GM12878 (cell line): ENCODE data around the gene SSMEM1.

Experiments
- ATF7 ChIP-seq: fragments of 450-650 bp; IDR thresholded peaks from 2 replicates; pipeline ENCODE4 v1.6.1; 2016; ENCODE audit warnings: low read depth, mild to moderate bottlenecking
- CEBPZ ChIP-seq: fragments of 150-350 bp; IDR thresholded peaks from 2 replicates; pipeline ENCODE4 v1.6.1; 2016; ENCODE audit warnings: low read depth, low read length
- CREB1 ChIP-seq: IDR thresholded peaks from 2 replicates; pipeline ENCODE4 v1.6.1; 2012; ENCODE audit warnings: low read depth, mild to moderate bottlenecking, inconsistent platforms
- CTCF ChIP-seq, 3 experiments: IDR thresholded peaks in 2 of 3; conservative IDR thresholded peaks in 1 of 3; 2 replicates each; pipeline ENCODE4 v1.5.1; 2011; ENCODE audit warnings: low read depth in 3 of 3, low read length in 3 of 3, mild to moderate bottlenecking in 3 of 3, control low read depth in 2 of 3, moderate library complexity in 2 of 3, inconsistent platforms in 1 of 3, mixed read lengths in 1 of 3; ENCODE audit not compliant: control insufficient read depth in 2 of 3, insufficient read depth in 1 of 3; ENCODE audit errors: extremely low read depth in 1 of 3
- EED ChIP-seq: sonication (generic); IDR thresholded peaks from 2 replicates; pipeline ENCODE4 v1.6.1; 2016; ENCODE audit warnings: antibody characterized with exemption, low read depth
- EP300 ChIP-seq, 2 experiments: fragments of 150-350 bp in 1 of 2; IDR thresholded peaks; 2 replicates each; pipeline ENCODE4 v1.6.1; 2011 to 2012; ENCODE audit warnings: low read depth in 2 of 2, low read length in 2 of 2, borderline replicate concordance in 1 of 2, improper control_type of control experiment in 1 of 2, inconsistent platforms in 1 of 2; ENCODE audit not compliant: control insufficient read depth in 1 of 2
- FOS ChIP-seq: IDR thresholded peaks from 3 replicates; pipeline ENCODE4 v1.6.1; 2011; ENCODE audit warnings: borderline replicate concordance; ENCODE audit not compliant: insufficient read length; ENCODE audit errors: extremely low read depth
- MAX ChIP-seq: IDR thresholded peaks from 2 replicates; pipeline ENCODE4 v1.6.1; 2012; ENCODE audit warnings: low read depth, low read length, improper control_type of control experiment
- MTA2 ChIP-seq: fragments of 450-650 bp; IDR thresholded peaks from 2 replicates; pipeline ENCODE4 v1.6.1; 2016; ENCODE audit warnings: low read depth, mild to moderate bottlenecking, moderate library complexity
- POLR2A ChIP-seq: IDR thresholded peaks from 2 replicates; pipeline ENCODE4 v1.6.1; 2011; ENCODE audit warnings: low read depth, mild to moderate bottlenecking, low read length
- POLR2AphosphoS5 ChIP-seq: IDR thresholded peaks from 2 replicates; pipeline ENCODE4 v1.6.1; 2011; ENCODE audit warnings: mild to moderate bottlenecking, low read length, inconsistent platforms
- RFX5 ChIP-seq: IDR thresholded peaks from 2 replicates; pipeline ENCODE4 v1.6.1; 2011; ENCODE audit warnings: low read depth, low read length, improper control_type of control experiment
- SMARCA5 ChIP-seq: fragments of 450-650 bp; IDR thresholded peaks from 2 replicates; pipeline ENCODE4 v1.6.1; 2017; ENCODE audit warnings: mild to moderate bottlenecking

GRCh38 chr7:130210181-130210935 lies 2.7 kb downstream of the SSMEM1 start:
- TF ChIP-seq EP300 (IDR thresholded peaks at IDR 0.05; ENCODE audit: borderline replicate concordance in 1 of 2, control insufficient read depth in 1 of 2, low read depth in 2 of 2, low read length in 2 of 2): no peak
- TF ChIP-seq ATF7: no peak
- TF ChIP-seq MAX: no peak
- TF ChIP-seq MTA2: no peak
- no peak for TF ChIP-seq CTCF (IDR thresholded peaks at IDR 0.05 in 2 of 3, conservative IDR thresholded peaks at IDR 0.05 in 1 of 3; ENCODE audit: control insufficient read depth in 2 of 3, extremely low read depth in 1 of 3, insufficient read depth in 1 of 3, low read depth in 3 of 3, low read length in 3 of 3)
- no peak for TF ChIP-seq POLR2A
- no peak for TF ChIP-seq EED
- no peak for TF ChIP-seq SMARCA5
- TF ChIP-seq CREB1: no peak
- TF ChIP-seq CEBPZ: no peak
- no peak for TF ChIP-seq POLR2AphosphoS5
- no peak for TF ChIP-seq FOS
- TF ChIP-seq RFX5: no peak
